ENCODE data around the gene PCDH9.

PCDH9 gene

DNA sequence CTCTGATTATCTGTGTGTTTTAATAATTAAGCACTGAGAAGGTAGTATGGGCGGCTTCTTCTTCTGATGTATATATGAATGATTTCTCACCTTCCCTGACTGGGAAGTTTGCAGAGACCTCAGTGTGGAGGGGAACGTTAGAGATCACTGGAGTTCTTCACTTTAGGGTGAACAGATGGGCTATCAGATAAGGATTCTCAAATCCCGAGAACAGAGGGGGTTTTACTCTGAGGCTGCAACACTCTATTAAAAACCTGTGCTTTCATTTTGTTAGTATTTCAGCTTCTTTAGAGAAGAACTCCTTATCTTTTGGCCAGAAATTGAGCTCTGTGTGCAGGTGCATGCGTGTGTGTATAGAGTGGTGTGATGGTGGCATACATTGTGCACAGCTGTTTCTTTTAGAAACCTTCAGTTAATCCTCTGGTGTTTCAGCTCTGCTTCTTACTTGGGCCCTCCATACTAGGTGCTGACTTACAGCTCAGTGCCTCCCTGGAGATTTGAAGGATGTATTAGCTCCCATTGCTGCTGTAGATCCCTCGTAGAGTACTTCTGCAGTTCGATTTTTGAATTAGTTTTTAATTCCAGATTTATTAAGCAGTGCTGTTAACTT, 45.3 kb upstream of the PCDH9 start:
- H3K9me3 ChIP-seq (ENCODE audit: insufficient read depth, low read depth, low read length), result no peaks in the 10 kb centered on the region
- no peak overlapping the region for H3K4ac ChIP-seq (ENCODE audit: low read depth, low read length)
- no peak overlapping the region for H3K9ac ChIP-seq (ENCODE audit: low read length)
- no peaks in the 10 kb centered on the region for H3K4me1 ChIP-seq (ENCODE audit: control insufficient read depth in 1 of 2, insufficient read depth in 2 of 2, low read length in 2 of 2)
- DNase-seq, result no peak
- H4K12ac ChIP-seq (ENCODE audit: low read depth, low read length), result no peak overlapping the region
- H2AFZ ChIP-seq (ENCODE audit: insufficient read depth, low read length, poor library complexity), result no peak overlapping the region
- H3K18ac ChIP-seq (ENCODE audit: low read length), result no peak overlapping the region
- H2BK5ac ChIP-seq (ENCODE audit: low read depth, low read length, poor library complexity), result no peak overlapping the region
- H3K27me3 ChIP-seq (ENCODE audit: insufficient read depth, low read length), result no peaks in the 10 kb centered on the region
- H2AK5ac ChIP-seq (ENCODE audit: low read length), result no peak overlapping the region
- H3K14ac ChIP-seq (ENCODE audit: low read length), result no peak overlapping the region
- no peak overlapping the region for H2BK120ac ChIP-seq (ENCODE audit: insufficient read depth, low read length, poor library complexity)
- WGBS (ENCODE audit: extremely low coverage, insufficient coverage, insufficient read length), result no CpG with 5 or more reads among the region's 6 CpGs
- no peaks in the 10 kb centered on the region for H3K36me3 ChIP-seq (ENCODE audit: control insufficient read depth in 1 of 2, insufficient read depth in 2 of 2, low read length in 2 of 2)
- H3K79me2 ChIP-seq (ENCODE audit: control insufficient read depth, insufficient read depth, low read length, poor library complexity), result no peaks in the 10 kb centered on the region
- H2BK12ac ChIP-seq (ENCODE audit: low read length), result no peak overlapping the region
- H4K91ac ChIP-seq (ENCODE audit: low read depth, low read length), result no peak overlapping the region
- H3K4me3 ChIP-seq (ENCODE audit: low read depth, low read length), result no peak overlapping the region
- no peak overlapping the region for H4K8ac ChIP-seq (ENCODE audit: low read depth, low read length)
- no peak overlapping the region for H3K4me2 ChIP-seq (ENCODE audit: low read length)
- no peak overlapping the region for H3K23ac ChIP-seq (ENCODE audit: low read length)
- no peak overlapping the region for H3K27ac ChIP-seq (ENCODE audit: low read depth, low read length)
- H3K79me1 ChIP-seq (ENCODE audit: low read length), result no peaks in the 10 kb centered on the region

DNA sequence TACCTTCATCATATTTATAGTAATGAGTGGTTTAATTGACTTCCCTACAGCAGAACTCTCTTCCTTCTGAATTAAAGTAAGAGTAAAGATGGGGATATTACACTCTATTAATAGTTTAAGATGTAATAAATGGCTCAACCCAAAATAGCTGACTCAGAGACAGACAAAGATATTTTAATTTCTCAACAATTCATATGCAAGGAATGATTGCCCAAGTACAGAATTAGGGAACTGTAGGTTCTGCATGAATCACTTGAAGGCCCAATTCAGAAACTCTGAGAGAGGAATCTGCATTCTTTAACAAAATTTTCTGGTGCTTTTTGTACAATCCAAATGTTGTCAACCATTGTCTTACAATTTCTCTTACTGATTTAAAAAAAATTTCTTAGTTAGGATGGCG, 42.9 kb upstream of the PCDH9 start:
- H3K4ac ChIP-seq (ENCODE audit: low read depth, low read length), result no peak overlapping the region
- WGBS (ENCODE audit: extremely low coverage, insufficient coverage, insufficient read length), result no CpG with 5 or more reads among the region's 1 CpG
- H3K18ac ChIP-seq (ENCODE audit: low read length), result no peak overlapping the region

DNA sequence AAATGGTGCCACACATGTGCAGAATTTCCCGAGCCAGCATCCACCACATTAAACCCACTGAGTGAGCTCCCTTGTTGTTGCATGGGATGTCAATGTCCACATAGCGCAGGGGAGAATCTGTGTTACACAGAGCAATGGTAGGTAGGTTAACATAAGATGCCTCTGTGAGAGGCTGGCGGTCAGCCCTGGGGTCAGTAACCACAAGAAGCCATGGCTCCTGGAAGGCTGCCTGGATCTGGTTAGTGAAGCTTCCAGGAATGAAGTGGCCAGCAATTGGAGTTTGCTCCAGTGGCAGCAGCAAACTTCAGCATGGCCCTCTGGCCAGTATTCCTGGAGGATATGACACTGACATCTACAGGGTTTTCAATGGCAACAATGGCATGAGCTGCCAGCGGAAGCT, 37.0 kb upstream of the PCDH9 start:
- H2AK5ac ChIP-seq (ENCODE audit: low read length), result no peak overlapping the region
- H3K9me3 ChIP-seq (ENCODE audit: insufficient read depth, low read depth, low read length), result no peaks in the 10 kb centered on the region
- no peaks in the 10 kb centered on the region for H3K79me1 ChIP-seq (ENCODE audit: low read length)
- H3K36me3 ChIP-seq (ENCODE audit: control insufficient read depth in 1 of 2, insufficient read depth in 2 of 2, low read length in 2 of 2), result no peaks in the 10 kb centered on the region
- WGBS (ENCODE audit: extremely low coverage, insufficient coverage, insufficient read length), result no CpG with 5 or more reads among the region's 4 CpGs
- H3K18ac ChIP-seq (ENCODE audit: low read length), result no peak overlapping the region
- H3K4ac ChIP-seq (ENCODE audit: low read depth, low read length), result no peak overlapping the region
- no peak overlapping the region for H2BK12ac ChIP-seq (ENCODE audit: low read length)
- no peak overlapping the region for H2BK120ac ChIP-seq (ENCODE audit: insufficient read depth, low read length, poor library complexity)
- no peak overlapping the region for H3K4me3 ChIP-seq (ENCODE audit: low read depth, low read length)
- H3K14ac ChIP-seq (ENCODE audit: low read length), result no peak overlapping the region
- no peak overlapping the region for H3K23ac ChIP-seq (ENCODE audit: low read length)
- no peak overlapping the region for H2AFZ ChIP-seq (ENCODE audit: insufficient read depth, low read length, poor library complexity)
- H3K79me2 ChIP-seq (ENCODE audit: control insufficient read depth, insufficient read depth, low read length, poor library complexity), result no peaks in the 10 kb centered on the region
- no peaks in the 10 kb centered on the region for H3K27me3 ChIP-seq (ENCODE audit: insufficient read depth, low read length)
- no peak overlapping the region for H4K8ac ChIP-seq (ENCODE audit: low read depth, low read length)
- no peak overlapping the region for H3K9ac ChIP-seq (ENCODE audit: low read length)
- no peak overlapping the region for H2BK5ac ChIP-seq (ENCODE audit: low read depth, low read length, poor library complexity)
- DNase-seq, result no peak
- H3K4me2 ChIP-seq (ENCODE audit: low read length), result no peak overlapping the region
- H3K27ac ChIP-seq (ENCODE audit: low read depth, low read length), result no peak overlapping the region
- no peak overlapping the region for H4K12ac ChIP-seq (ENCODE audit: low read depth, low read length)
- H4K91ac ChIP-seq (ENCODE audit: low read depth, low read length), result no peak overlapping the region
- no peaks in the 10 kb centered on the region for H3K4me1 ChIP-seq (ENCODE audit: control insufficient read depth in 1 of 2, insufficient read depth in 2 of 2, low read length in 2 of 2)

More for the DNA sequence above, 42.9 kb upstream of the PCDH9 start:
- Histone ChIP-seq H3K27ac (ENCODE audit: low read depth, low read length) (no peak overlapping the region), H2AK5ac (ENCODE audit: low read length) (no peak overlapping the region), H4K12ac (ENCODE audit: low read depth, low read length) (no peak overlapping the region), H4K8ac (ENCODE audit: low read depth, low read length) (no peak overlapping the region), H2BK5ac (ENCODE audit: low read depth, low read length, poor library complexity) (no peak overlapping the region), H3K4me1 (ENCODE audit: control insufficient read depth in 1 of 2, insufficient read depth in 2 of 2, low read length in 2 of 2) (no peaks in the 10 kb centered on the region), H4K91ac (ENCODE audit: low read depth, low read length) (no peak overlapping the region), H3K9ac (ENCODE audit: low read length) (no peak overlapping the region), H2BK120ac (ENCODE audit: insufficient read depth, low read length, poor library complexity) (no peak overlapping the region), H2BK12ac (ENCODE audit: low read length) (no peak overlapping the region), H3K4me2 (ENCODE audit: low read length) (no peak overlapping the region), H2AFZ (ENCODE audit: insufficient read depth, low read length, poor library complexity) (no peak overlapping the region), H3K79me1 (ENCODE audit: low read length) (no peaks in the 10 kb centered on the region), H3K79me2 (ENCODE audit: control insufficient read depth, insufficient read depth, low read length, poor library complexity) (no peaks in the 10 kb centered on the region), H3K9me3 (ENCODE audit: insufficient read depth, low read depth, low read length) (no peaks in the 10 kb centered on the region), H3K4me3 (ENCODE audit: low read depth, low read length) (no peak overlapping the region), H3K14ac (ENCODE audit: low read length) (no peak overlapping the region), H3K27me3 (ENCODE audit: insufficient read depth, low read length) (no peaks in the 10 kb centered on the region), H3K23ac (ENCODE audit: low read length) (no peak overlapping the region), H3K36me3 (ENCODE audit: control insufficient read depth in 1 of 2, insufficient read depth in 2 of 2, low read length in 2 of 2) (no peaks in the 10 kb centered on the region)
- DNase-seq, result no peak

DNA sequence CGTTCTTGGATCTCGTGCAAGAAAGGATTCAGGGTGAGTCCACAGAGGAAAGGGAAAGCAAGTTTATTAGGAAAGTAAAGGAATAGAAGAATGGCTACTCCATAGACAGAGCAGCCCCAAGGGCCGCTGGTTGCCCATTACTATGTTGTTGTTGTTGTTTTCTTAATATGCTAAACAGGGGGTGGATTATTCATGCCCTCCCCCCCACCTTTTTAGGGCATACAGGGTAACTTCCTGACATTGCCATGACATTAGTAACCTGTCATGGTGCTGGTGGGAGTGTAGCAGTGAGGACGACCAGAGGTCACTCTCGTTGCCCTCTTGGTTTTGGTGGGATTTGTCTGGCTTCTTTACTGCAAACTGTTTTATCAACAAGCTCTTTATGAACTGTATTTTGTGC, 29.1 kb upstream of the PCDH9 start:
- Histone ChIP-seq H2BK5ac (ENCODE audit: low read depth, low read length, poor library complexity) (no peak overlapping the region), H3K14ac (ENCODE audit: low read length) (no peak overlapping the region), H3K4me1 (ENCODE audit: control insufficient read depth in 1 of 2, insufficient read depth in 2 of 2, low read length in 2 of 2) (no peaks in the 10 kb centered on the region), H2AFZ (ENCODE audit: insufficient read depth, low read length, poor library complexity) (no peak overlapping the region), H4K8ac (ENCODE audit: low read depth, low read length) (no peak overlapping the region), H3K36me3 (ENCODE audit: control insufficient read depth in 1 of 2, insufficient read depth in 2 of 2, low read length in 2 of 2) (no peaks in the 10 kb centered on the region), H3K18ac (ENCODE audit: low read length) (no peak overlapping the region), H2BK12ac (ENCODE audit: low read length) (no peak overlapping the region), H3K9ac (ENCODE audit: low read length) (no peak overlapping the region), H4K12ac (ENCODE audit: low read depth, low read length) (no peak overlapping the region), H2BK120ac (ENCODE audit: insufficient read depth, low read length, poor library complexity) (no peak overlapping the region), H3K27ac (ENCODE audit: low read depth, low read length) (no peak overlapping the region), H3K4ac (ENCODE audit: low read depth, low read length) (no peak overlapping the region), H3K27me3 (ENCODE audit: insufficient read depth, low read length) (no peaks in the 10 kb centered on the region), H4K91ac (ENCODE audit: low read depth, low read length) (no peak overlapping the region), H3K4me2 (ENCODE audit: low read length) (no peak overlapping the region), H3K79me1 (ENCODE audit: low read length) (no peaks in the 10 kb centered on the region), H3K79me2 (ENCODE audit: control insufficient read depth, insufficient read depth, low read length, poor library complexity) (no peaks in the 10 kb centered on the region), H3K9me3 (ENCODE audit: insufficient read depth, low read depth, low read length) (no peaks in the 10 kb centered on the region), H3K4me3 (ENCODE audit: low read depth, low read length) (no peak overlapping the region), H2AK5ac (ENCODE audit: low read length) (no peak overlapping the region), H3K23ac (ENCODE audit: low read length) (no peak overlapping the region)
- WGBS (ENCODE audit: extremely low coverage, insufficient coverage, insufficient read length), result no CpG with 5 or more reads among the region's 5 CpGs
- DNase-seq, result no peak

Measured in trophoblast cell (in vitro differentiated cells and primary cell).